GM04503 (cell line): ENCODE data around the gene CLEC4D.
"Not testable (repeated sequence)": the region's sequence is repeated elsewhere in the genome, so short reads cannot be mapped to it uniquely, and the experiment has no call there.

Experiments
- DNase-seq: peaks from one replicate; pipeline ENCODE4 v3.0.0-alpha.2; 2012; ENCODE audit warnings: low read depth

CLEC4D gene

DNA sequence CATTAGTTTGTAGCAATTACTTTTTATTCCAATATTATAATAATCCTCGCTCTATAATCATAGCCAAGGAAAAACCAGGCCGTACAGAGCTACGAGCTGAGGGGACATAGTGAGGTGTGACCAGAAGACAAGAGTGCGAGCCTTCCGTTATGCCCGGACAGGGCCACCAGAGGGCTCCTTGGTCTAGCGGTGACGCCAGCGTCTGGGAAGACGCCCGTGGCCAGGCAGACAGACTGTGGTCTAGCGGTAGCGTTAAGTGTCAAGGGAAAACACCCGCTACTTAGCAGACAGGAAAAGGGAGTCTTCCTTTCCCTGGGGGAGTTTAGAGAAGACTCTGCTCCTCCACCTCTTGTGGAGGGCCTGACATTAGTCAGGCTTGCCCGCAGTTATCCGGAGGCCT is 24.5 kb downstream of the CLEC4D start:
- DNase-seq, result not testable (repeated sequence)

DNA sequence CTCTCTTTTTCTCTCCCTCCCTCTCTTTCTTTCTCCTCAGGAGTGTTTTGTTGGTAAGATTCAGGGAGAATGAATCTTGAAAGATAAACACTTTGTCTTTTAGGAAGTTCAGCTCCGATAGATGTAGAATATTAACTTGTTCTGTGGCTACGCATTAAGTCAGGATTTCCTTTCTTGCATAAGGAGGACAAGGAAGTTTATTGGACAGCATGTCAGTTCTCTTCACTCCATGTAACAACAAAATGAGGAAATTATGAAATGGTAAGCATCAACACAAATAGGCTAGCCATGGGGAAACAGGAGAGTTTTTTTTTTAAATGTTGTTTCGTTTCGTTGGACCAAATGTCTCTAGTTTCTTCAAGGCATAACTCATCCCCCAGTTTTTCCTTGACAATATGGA is 27.5 kb downstream of the CLEC4D start, which contains the start of gene CLEC4E:
Gene CLEC4E (minus strand): TSS at position 75 of the 400 bp plus-strand sequence. CDS start 108 bp downstream, outside the sequence.
- DNase-seq, result not testable (repeated sequence)

GRCh38 chr12:8541562-8541961 is 28.3 kb downstream of the CLEC4D start:
- no peak for DNase-seq

DNA sequence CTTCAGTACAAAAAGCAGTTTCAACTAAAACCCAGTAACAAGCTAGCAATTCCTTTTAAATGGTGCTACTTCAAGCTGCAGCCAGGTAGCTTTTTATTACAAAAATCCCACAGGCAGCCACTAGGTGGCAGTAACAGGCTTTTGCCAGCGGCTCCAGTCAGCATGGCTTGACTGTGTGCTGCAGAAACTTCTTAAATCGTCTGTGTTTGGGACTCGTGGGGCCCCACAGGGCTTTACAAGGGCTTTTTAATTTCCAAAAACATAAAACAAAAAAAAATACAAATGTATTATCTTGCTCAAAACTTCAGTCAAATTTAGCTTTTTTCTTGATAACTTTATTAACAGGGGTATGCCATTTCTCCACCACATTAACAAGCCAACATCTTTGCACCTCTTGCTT is 31.0 kb downstream of the CLEC4D start:
- DNase-seq, result peak; percentile 6

GRCh38 chr12:8546591-8546990 is 33.3 kb downstream of the CLEC4D start:
- DNase-seq, result no peak

DNA sequence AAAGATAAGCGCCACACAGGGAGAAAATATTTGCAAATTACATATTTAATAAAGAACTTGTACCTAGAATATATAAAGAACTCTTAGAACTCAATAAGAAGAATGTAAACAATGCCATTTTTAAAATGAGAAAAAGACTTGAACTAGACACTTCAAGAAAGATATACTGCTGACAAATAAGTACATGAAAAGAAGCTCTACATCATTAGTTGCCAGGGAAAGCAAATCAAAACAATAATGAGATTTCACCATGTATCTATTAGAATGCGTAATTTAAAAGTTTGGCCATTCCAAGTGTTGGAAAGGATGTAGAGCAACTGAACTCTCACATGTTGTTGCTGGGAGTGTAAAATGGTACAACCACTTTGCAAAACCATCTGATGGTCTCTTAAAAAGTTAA is 34.3 kb downstream of the CLEC4D start:
- DNase-seq, result no peak

DNA sequence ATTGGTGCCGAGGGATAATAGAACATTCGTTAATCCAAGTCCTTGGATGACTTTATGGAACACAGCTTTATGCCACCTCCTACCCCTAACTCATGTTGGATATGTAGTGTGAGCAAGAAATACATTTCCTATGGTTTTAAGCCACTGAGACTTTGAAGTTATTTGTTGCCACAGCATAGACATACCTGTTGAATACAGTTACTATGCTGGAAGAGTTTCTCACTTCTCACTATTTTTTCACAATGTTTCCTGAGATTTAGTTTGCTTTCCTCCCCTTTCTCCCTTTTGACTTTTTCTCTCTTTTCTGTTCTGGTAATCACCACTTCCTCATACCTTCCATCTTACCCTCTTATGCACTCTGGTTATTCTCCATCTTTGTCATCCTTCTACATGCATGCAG is 34.9 kb downstream of the CLEC4D start:
- no peak for DNase-seq

DNA sequence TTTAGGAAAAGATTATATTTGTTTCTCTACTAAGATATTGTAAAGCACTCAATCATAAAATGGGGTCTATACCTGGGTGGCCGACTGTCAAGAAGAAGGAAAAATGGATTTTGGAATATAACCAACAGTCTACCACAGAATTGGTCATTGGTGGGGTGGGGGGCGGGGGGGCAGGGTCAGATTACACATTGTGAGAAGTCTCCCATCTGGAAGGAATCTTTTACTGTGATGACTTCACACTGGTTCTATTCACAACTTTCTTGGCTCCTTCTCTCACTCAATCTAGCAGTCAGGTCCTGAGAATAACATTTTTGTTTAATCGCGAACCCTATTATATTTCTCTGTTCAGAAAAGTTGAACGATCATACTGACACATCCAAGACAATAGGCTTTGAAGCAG is 36.1 kb downstream of the CLEC4D start:
- no peak for DNase-seq

DNA sequence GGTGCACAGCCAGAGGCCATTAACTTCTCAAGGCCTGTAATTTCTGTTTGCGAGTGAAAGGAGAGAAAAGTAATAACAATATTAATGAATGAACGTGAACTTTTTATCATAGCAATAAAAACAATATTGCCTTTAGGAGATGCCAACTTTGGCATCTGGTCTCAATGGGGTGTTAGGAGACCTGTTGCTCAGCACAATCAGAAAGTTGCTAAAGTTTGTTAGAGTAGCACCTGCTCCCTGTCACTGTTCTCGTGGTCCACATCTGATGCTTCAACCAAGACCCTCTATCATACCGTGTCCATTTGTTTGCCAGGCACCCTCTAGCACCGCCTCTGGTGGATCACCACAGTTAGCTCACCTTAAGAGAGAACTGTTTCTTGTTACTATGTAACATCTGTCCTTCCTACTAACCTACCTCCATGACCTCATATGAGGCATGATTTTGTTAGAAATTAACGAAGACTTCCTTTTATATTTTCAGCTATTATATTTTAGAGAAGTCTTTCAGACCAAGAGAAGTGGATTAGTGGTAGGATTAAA is 39.9 kb downstream of the CLEC4D start:
- DNase-seq, result no peak

GRCh38 chr12:8554451-8555195 is 41.3 kb downstream of the CLEC4D start:
- no peak for DNase-seq

- DNase-seq, result no peak
Measured at GRCh38 chr12:8556531-8557097, 43.3 kb downstream of the CLEC4D start.

- DNase-seq, result no peak
Measured at GRCh38 chr12:8559676-8560075, 46.4 kb downstream of the CLEC4D start.

DNA sequence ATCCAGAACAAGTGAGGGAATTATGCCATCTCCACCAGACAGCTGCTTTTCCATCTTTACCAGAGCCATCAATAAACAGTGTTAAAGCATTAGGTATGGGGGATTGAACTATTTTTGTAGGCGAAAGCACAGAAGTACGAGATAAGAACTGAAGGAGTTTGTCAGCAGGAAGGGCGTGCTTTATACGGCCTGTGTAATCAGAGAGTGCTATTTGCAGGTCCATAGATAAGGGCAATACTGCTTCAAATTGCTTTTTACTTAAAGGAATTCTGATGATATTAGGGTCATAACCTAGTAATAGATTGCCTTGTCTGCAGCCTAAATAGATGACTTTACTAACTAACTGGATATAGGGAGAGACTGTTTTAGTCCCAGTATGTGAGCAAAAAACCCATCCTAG is 47.7 kb downstream of the CLEC4D start:
- DNase-seq, result no peak

- no peak for DNase-seq
Measured at GRCh38 chr12:8562310-8562709, 49.0 kb downstream of the CLEC4D start.

DNA sequence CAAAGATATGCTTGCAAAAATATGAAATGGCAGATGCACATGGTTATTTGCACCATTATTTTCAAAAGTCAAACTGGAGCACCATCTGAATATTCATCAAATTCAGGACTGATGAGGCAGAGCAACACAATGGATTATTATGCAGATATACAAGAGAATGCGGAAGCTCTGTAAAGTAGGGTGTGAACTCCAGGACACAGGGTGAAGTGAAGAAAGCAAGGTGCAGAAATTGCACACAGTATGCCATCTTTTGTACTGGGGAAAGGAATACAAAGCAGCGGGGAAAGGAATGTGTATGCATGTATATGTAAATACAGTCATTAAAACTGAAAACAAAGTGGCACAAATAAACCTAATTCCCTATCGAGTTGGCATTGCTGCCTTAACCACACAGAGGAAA is 50.1 kb downstream of the CLEC4D start:
- no peak for DNase-seq

DNA sequence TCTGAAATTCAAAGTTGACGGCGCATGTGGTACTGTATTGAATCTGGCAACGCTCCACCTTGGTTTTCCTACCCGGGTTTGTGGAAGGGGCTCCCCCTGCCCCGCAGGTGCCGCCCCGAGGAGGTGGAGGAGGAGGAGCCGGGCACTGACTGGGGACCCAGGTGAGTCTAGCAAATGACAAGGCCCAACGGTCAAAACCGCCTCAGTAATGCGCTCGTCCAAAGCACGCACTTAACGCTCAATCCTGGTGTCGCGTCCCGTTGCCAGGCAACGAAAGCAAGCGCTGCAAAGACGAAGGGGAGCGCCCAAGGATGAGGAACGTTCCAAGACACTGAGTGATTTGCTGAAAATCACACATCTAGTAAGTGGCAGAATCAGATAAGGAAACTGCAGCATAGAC is 51.4 kb downstream of the CLEC4D start:
- DNase-seq, result no peak

- DNase-seq, result not testable (repeated sequence)
Measured at GRCh38 chr12:8566052-8566451, 52.7 kb downstream of the CLEC4D start.

DNA sequence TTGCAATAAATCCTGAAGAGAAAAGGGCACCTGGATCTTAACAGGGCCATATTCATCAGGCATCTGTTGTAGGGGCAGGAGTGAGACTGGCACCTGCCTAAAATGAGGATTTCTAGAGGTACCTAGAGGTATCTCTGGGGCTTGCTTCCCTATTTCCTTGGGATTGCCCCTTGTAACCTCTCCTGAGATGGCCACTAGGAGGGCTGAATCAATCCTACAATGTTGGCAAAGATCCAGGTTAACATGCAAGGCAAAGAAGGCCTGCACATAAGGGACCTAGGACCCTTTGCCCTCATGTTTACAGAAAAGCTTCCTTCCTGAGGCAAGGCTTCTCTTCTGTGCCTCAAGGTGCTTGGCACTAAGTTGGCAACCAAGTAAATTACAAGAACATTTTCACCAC is 53.2 kb downstream of the CLEC4D start:
- DNase-seq, result no peak
